ENCODE results near the gene SH3GL1. TPM values are rescaled to one million over a fixed set of nuclear protein-coding genes. Genes with fewer than 3 reads are reported as not detected.

Gene SH3GL1
- total and polyA plus RNA-seq, 4 experiments from 2014 or later = 19.7 to 45.6 (median 34.1) TPM

- Histone ChIP-seq H3K27me3 (ENCODE audit: insufficient read depth, low read length) (no peaks in the 10 kb centered on the region), H3K4me3 (ENCODE audit: low read length in 2 of 2) (no peak overlapping the region), H3K4me1 (ENCODE audit: insufficient read depth, low read length) (peaks cover 75% of the 10 kb centered on the region), H3K27ac (ENCODE audit: low read depth, low read length) (no peak overlapping the region), H3K36me3 (ENCODE audit: insufficient read depth, low read length) (peaks cover 11% of the 10 kb centered on the region), H3K9me3 (ENCODE audit: control insufficient read depth in 1 of 2, low read length in 2 of 2) (no peaks in the 10 kb centered on the region)
- intact Hi-C loops (cut with micrococcal nuclease) = no loop called here
- no peak for DNase-seq
- Mint-ChIP-seq H3K4me1 (peaks cover 29 to 81% (median 58%) of the 10 kb centered on the region in 4 donors), H3K36me3 (peaks cover 17 to 27% of the 10 kb centered on the region in 2 donors), H3K27ac (peak overlapping the region in 5 of 7 donors; percentile 22 to 86 (median 52)), H3K9me3 (peaks cover 0 to 2% (median 0%) of the 10 kb centered on the region in 8 donors), H3K27me3 (no peaks in the 10 kb centered on the region), H3K4me3 (peak overlapping the region in 4 of 8 donors; percentile 3 to 31 (median 17))
- POLR2A ChIA-PET (ENCODE audit: partially characterized antibody) = interaction anchor here (1.4 to 2.6 kb wide), 2 partner anchors 19 to 24 kb away, joined by 4 to 9 read pairs; no protein-coding TSS in a partner anchor
- CTCF ChIA-PET (ENCODE audit: partially characterized antibody) = interaction anchor here (0.7 to 1.1 kb wide), 3 partner anchors 10 to 242 kb away, joined by 3 read pairs; no protein-coding TSS in a partner anchor
Observed at GRCh38 chr19:4393947-4394590, 6.3 kb downstream of the SH3GL1 start.

GRCh38 chr19:4391701-4392483 lies 8.5 kb downstream of the SH3GL1 start:
- peaks cover 17 to 32% of the 10 kb centered on the region in 2 donors for H3K36me3 Mint-ChIP-seq
- peaks cover 0 to 1% (median 0%) of the 10 kb centered on the region in 8 donors for H3K9me3 Mint-ChIP-seq
- Histone ChIP-seq H3K27me3 (ENCODE audit: insufficient read depth, low read length) (no peaks in the 10 kb centered on the region), H3K27ac (ENCODE audit: low read depth, low read length) (no peak overlapping the region), H3K4me1 (ENCODE audit: insufficient read depth, low read length) (peaks cover 53% of the 10 kb centered on the region), H3K9me3 (ENCODE audit: control insufficient read depth in 1 of 2, low read length in 2 of 2) (no peaks in the 10 kb centered on the region), H3K36me3 (ENCODE audit: insufficient read depth, low read length) (peaks cover 9% of the 10 kb centered on the region), H3K4me3 (ENCODE audit: low read length in 2 of 2) (no peak overlapping the region)
- ChIA-PET POLR2A (ENCODE audit: partially characterized antibody) (interaction anchor here (1.6 to 2.1 kb wide), 2 partner anchors 8 to 22 kb away, joined by 5 to 6 read pairs; partner anchors contain the start of gene SH3GL1), CTCF (ENCODE audit: partially characterized antibody) (interaction anchor here (0.7 to 1.1 kb wide), 2 partner anchors 8 to 22 kb away, joined by 3 read pairs; partner anchors contain the start of gene SH3GL1)
- H3K4me1 Mint-ChIP-seq = peaks cover 23 to 66% (median 46%) of the 10 kb centered on the region in 4 donors
- intact Hi-C loops (cut with micrococcal nuclease) = no loop called here
- no peak for DNase-seq
- H3K27me3 Mint-ChIP-seq = no peaks in the 10 kb centered on the region
- peak overlapping the region in 3 of 7 donors; percentile 19 to 80 (median 64) for H3K27ac Mint-ChIP-seq
- no peak overlapping the region for H3K4me3 Mint-ChIP-seq

- no peak overlapping the region for H3K27ac ChIP-seq (ENCODE audit: low read depth, low read length)
- H3K27ac Mint-ChIP-seq = peak overlapping the region in 1 of 7 donors; percentile 19
- POLR2A ChIA-PET (ENCODE audit: partially characterized antibody) = interaction anchor here (1.3 to 2.1 kb wide), 3 partner anchors 9 to 21 kb away, joined by 3 to 6 read pairs (median 5); partner anchors contain the start of gene SH3GL1
- no peaks in the 10 kb centered on the region for H3K27me3 Mint-ChIP-seq
- peaks cover 49% of the 10 kb centered on the region for H3K4me1 ChIP-seq (ENCODE audit: insufficient read depth, low read length)
- no peaks in the 10 kb centered on the region for H3K9me3 Mint-ChIP-seq
- no peak overlapping the region for H3K4me3 Mint-ChIP-seq
- CTCF ChIA-PET (ENCODE audit: partially characterized antibody) = interaction anchor here (0.7 kb wide), 1 partner anchor 9 kb away, joined by 3 read pairs; the partner anchor contains the start of gene SH3GL1
- peaks cover 5% of the 10 kb centered on the region for H3K36me3 ChIP-seq (ENCODE audit: insufficient read depth, low read length)
- no peaks in the 10 kb centered on the region for H3K9me3 ChIP-seq (ENCODE audit: control insufficient read depth in 1 of 2, low read length in 2 of 2)
- H3K4me1 Mint-ChIP-seq = peaks cover 21 to 60% (median 41%) of the 10 kb centered on the region in 4 donors
- H3K36me3 Mint-ChIP-seq = peaks cover 13 to 33% of the 10 kb centered on the region in 2 donors
- no peaks in the 10 kb centered on the region for H3K27me3 ChIP-seq (ENCODE audit: insufficient read depth, low read length)
- intact Hi-C loops (cut with micrococcal nuclease) = no loop called here
- H3K4me3 ChIP-seq (ENCODE audit: low read length in 2 of 2) = no peak overlapping the region
- DNase-seq = no peak
Observed at GRCh38 chr19:4391306-4391693, 9.0 kb downstream of the SH3GL1 start.

GRCh38 chr19:4390567-4391305 lies 9.6 kb downstream of the SH3GL1 start:
- POLR2A ChIA-PET (ENCODE audit: partially characterized antibody) = interaction anchor here (1.3 to 2.1 kb wide), 2 partner anchors 10 to 19 kb away, joined by 3 to 6 read pairs; partner anchors contain the start of gene SH3GL1

GRCh38 chr19:4390017-4390566 lies 10.3 kb downstream of the SH3GL1 start:
- peak overlapping the region; percentile 13 to 92 (median 64) for H3K27ac Mint-ChIP-seq
- Histone ChIP-seq H3K4me3 (ENCODE audit: low read length in 2 of 2) (no peak overlapping the region), H3K27me3 (ENCODE audit: insufficient read depth, low read length) (no peaks in the 10 kb centered on the region), H3K4me1 (ENCODE audit: insufficient read depth, low read length) (peaks cover 48% of the 10 kb centered on the region), H3K36me3 (ENCODE audit: insufficient read depth, low read length) (peaks cover 5% of the 10 kb centered on the region), H3K9me3 (ENCODE audit: control insufficient read depth in 1 of 2, low read length in 2 of 2) (no peaks in the 10 kb centered on the region), H3K27ac (ENCODE audit: low read depth, low read length) (peak overlapping the region; percentile 23)
- intact Hi-C loops (cut with micrococcal nuclease) = no loop called here
- H3K4me1 Mint-ChIP-seq = peaks cover 20 to 55% (median 36%) of the 10 kb centered on the region in 4 donors
- H3K9me3 Mint-ChIP-seq = no peaks in the 10 kb centered on the region
- no peak for DNase-seq
- peak overlapping the region in 5 of 8 donors; percentile 1 to 80 (median 52) for H3K4me3 Mint-ChIP-seq
- CTCF ChIA-PET (ENCODE audit: partially characterized antibody) = interaction anchor here (1.0 kb wide), 2 partner anchors 20 to 37 kb away, joined by 3 read pairs; no protein-coding TSS in a partner anchor
- no peaks in the 10 kb centered on the region for H3K27me3 Mint-ChIP-seq
- POLR2A ChIA-PET (ENCODE audit: partially characterized antibody) = interaction anchor here (1.3 to 2.1 kb wide), 3 partner anchors 10 to 20 kb away, joined by 3 to 6 read pairs (median 4); partner anchors contain the start of gene SH3GL1
- H3K36me3 Mint-ChIP-seq = peaks cover 13 to 26% of the 10 kb centered on the region in 2 donors

More at GRCh38 chr19:4390567-4391305, 9.6 kb downstream of the SH3GL1 start:
- Mint-ChIP-seq H3K9me3 (no peaks in the 10 kb centered on the region), H3K36me3 (peaks cover 13 to 30% of the 10 kb centered on the region in 2 donors), H3K4me3 (peak overlapping the region in 1 of 8 donors; percentile 59), H3K4me1 (peaks cover 20 to 60% (median 41%) of the 10 kb centered on the region in 4 donors), H3K27ac (peak overlapping the region in 6 of 7 donors; percentile 13 to 92 (median 62)), H3K27me3 (no peaks in the 10 kb centered on the region)
- DNase-seq = no peak
- H3K4me3 ChIP-seq (ENCODE audit: low read length in 2 of 2) = no peak overlapping the region
- CTCF ChIA-PET (ENCODE audit: partially characterized antibody) = interaction anchor here (1.0 kb wide), 2 partner anchors 21 to 38 kb away, joined by 3 read pairs; no protein-coding TSS in a partner anchor
- H3K4me1 ChIP-seq (ENCODE audit: insufficient read depth, low read length) = peaks cover 49% of the 10 kb centered on the region
- no peaks in the 10 kb centered on the region for H3K9me3 ChIP-seq (ENCODE audit: control insufficient read depth in 1 of 2, low read length in 2 of 2)
- no peaks in the 10 kb centered on the region for H3K27me3 ChIP-seq (ENCODE audit: insufficient read depth, low read length)
- H3K36me3 ChIP-seq (ENCODE audit: insufficient read depth, low read length) = peaks cover 5% of the 10 kb centered on the region
- H3K27ac ChIP-seq (ENCODE audit: low read depth, low read length) = no peak overlapping the region
- intact Hi-C loops (cut with micrococcal nuclease) = no loop called here

- peaks cover 16 to 50% (median 32%) of the 10 kb centered on the region in 4 donors for H3K4me1 Mint-ChIP-seq
- CTCF ChIA-PET (ENCODE audit: partially characterized antibody) = interaction anchor here (1.1 kb wide), 1 partner anchor 9 kb away, joined by 3 read pairs; no protein-coding TSS in a partner anchor
- H3K4me3 Mint-ChIP-seq = no peak overlapping the region
- no peaks in the 10 kb centered on the region for H3K9me3 Mint-ChIP-seq
- Histone ChIP-seq H3K36me3 (ENCODE audit: insufficient read depth, low read length) (peaks cover 5% of the 10 kb centered on the region), H3K4me1 (ENCODE audit: insufficient read depth, low read length) (peaks cover 43% of the 10 kb centered on the region), H3K27ac (ENCODE audit: low read depth, low read length) (peak overlapping the region; percentile 23), H3K4me3 (ENCODE audit: low read length in 2 of 2) (no peak overlapping the region), H3K9me3 (ENCODE audit: control insufficient read depth in 1 of 2, low read length in 2 of 2) (no peaks in the 10 kb centered on the region), H3K27me3 (ENCODE audit: insufficient read depth, low read length) (no peaks in the 10 kb centered on the region)
- no peaks in the 10 kb centered on the region for H3K27me3 Mint-ChIP-seq
- peaks cover 12 to 23% of the 10 kb centered on the region in 2 donors for H3K36me3 Mint-ChIP-seq
- POLR2A ChIA-PET (ENCODE audit: partially characterized antibody) = interaction anchor here (1.5 to 1.7 kb wide), 2 partner anchors 11 to 20 kb away, joined by 4 to 5 read pairs; partner anchors contain the start of gene SH3GL1
- peak overlapping the region in 1 of 7 donors; percentile 89 for H3K27ac Mint-ChIP-seq
- intact Hi-C loops (cut with micrococcal nuclease) = no loop called here
- no peak for DNase-seq
Observed at GRCh38 chr19:4389511-4390016, 10.8 kb downstream of the SH3GL1 start.
